ENCODE results near the gene SLC39A12.

SLC39A12 gene

DNA sequence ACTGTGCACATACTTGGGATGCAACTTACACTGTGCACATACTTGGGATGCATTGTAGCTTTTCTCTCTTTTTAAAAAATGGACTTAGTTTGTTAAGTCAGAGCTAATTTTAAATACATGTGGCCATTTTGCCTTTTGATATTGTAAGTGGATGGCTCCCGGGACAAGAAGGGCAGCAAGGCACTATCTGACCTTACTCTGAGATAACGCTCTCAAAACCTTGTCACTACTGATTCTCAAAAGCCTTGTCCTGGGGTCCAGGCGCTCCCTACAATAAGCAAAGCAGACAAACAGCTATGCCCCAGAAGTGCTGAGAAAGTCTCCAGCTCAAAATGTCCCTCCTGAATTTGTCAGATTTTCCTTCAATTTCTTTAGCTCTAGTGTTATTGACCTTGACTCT, 121.6 kb downstream of the SLC39A12 start:
- Mint-ChIP-seq H3K9me3 (no peaks in the 10 kb centered on the region), H3K36me3 (no peaks in the 10 kb centered on the region), H3K4me3 (no peak overlapping the region), H3K27me3 (peaks cover 1% of the 10 kb centered on the region), H3K4me1 (no peaks in the 10 kb centered on the region), H3K27ac (no peak overlapping the region)

DNA sequence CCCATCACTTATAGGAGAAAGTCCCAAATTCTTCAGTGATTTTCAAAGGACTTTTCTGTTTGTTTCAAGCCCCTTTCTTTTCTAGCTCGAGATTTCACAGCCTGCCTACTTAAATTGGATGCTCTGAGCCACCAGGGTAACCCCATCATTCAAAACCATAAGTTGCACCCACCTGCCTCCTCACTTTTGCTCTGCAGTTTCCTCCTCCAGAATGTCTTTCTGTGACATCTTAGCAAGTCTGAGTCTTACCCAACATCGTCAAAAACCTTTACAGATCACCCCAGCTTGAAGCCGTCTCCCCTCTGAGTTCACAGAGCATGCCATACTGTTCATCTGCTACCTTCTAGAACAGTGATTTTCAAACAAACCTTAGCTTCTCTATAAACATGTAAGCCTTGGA, 124.2 kb downstream of the SLC39A12 start:
- H3K9me3 Mint-ChIP-seq, result no peaks in the 10 kb centered on the region
- no peak overlapping the region for H3K4me3 Mint-ChIP-seq
- no peak overlapping the region for H3K27ac Mint-ChIP-seq
- no peaks in the 10 kb centered on the region for H3K27me3 Mint-ChIP-seq
- no peaks in the 10 kb centered on the region for H3K4me1 Mint-ChIP-seq
- no peaks in the 10 kb centered on the region for H3K36me3 Mint-ChIP-seq

DNA sequence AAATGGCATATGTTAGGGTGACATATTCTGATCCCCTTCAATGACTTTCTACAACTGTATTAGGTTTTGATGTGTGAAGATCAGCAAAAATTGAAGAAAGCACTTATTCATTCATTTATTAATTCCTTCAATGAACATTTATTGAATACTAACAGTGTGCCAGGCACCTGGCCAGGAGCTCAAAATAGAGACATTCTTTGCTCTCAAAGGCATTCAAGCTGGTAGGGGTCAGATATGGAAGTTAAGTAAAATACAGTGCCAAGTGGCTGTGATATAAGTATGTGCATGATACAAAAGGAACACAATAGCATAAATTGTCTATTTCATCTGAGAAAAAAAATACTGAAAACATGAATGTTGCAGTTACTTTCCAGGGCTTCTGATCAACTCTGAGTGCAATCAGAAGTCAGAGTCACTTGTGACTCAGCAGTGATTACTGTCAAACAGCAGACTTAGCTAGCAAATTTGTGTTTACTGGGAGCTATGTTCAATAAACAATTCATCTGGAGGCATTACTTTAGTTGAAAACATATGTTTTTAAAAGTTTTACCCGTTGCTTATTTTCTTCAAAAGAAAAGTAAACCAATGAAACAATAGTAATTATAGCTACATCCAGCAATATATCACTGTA, 128.1 kb downstream of the SLC39A12 start:
- H3K36me3 Mint-ChIP-seq, result no peaks in the 10 kb centered on the region
- no peaks in the 10 kb centered on the region for H3K4me1 Mint-ChIP-seq
- no peaks in the 10 kb centered on the region for H3K27me3 Mint-ChIP-seq
- H3K27ac Mint-ChIP-seq, result no peak overlapping the region
- no peak overlapping the region for H3K4me3 Mint-ChIP-seq
- H3K9me3 Mint-ChIP-seq, result no peaks in the 10 kb centered on the region

DNA sequence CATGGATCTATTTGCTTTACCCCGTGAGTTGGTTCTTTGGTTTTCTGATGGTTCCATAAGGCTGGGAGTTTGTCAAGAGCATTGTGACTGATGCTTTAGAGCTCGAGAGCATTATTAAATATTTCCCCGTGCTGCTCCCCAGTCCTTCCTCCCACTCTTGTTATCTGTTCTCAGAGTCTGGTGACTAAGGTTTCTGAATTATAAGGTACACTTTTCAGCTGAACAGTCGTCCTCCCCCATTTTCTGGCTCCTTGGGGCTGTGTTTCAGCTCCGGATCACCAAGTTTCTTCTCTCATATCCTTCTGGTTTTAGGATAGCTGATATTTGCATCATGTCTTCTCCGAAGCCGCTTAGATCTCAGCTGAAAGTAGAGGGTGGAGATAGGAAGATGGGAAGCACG, 130.7 kb downstream of the SLC39A12 start:
- H3K4me3 Mint-ChIP-seq, result no peak overlapping the region
- no peaks in the 10 kb centered on the region for H3K9me3 Mint-ChIP-seq
- H3K4me1 Mint-ChIP-seq, result no peaks in the 10 kb centered on the region
- no peaks in the 10 kb centered on the region for H3K27me3 Mint-ChIP-seq
- H3K36me3 Mint-ChIP-seq, result no peaks in the 10 kb centered on the region
- H3K27ac Mint-ChIP-seq, result no peak overlapping the region

DNA sequence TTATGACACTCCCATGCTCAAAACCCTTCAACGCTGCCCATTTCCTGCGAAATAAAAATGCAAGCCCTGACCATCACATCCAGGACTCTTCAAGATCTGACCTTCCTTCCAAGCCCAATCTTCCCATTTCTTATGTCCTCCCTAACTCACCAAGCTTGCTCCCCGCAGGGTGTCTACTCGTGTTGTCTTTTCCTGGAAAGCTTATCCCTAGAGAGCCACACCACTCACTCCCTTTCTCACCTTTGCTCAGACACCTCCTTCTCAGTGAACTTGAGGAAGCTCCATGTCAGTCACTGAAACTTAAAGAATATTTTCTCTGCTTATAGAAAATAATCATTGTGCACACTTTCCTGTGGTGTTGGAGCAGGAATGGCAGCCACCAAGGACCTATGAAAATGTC, 134.1 kb downstream of the SLC39A12 start:
- Mint-ChIP-seq H3K27me3 (no peaks in the 10 kb centered on the region), H3K27ac (no peak overlapping the region), H3K36me3 (no peaks in the 10 kb centered on the region), H3K4me1 (no peaks in the 10 kb centered on the region), H3K4me3 (no peak overlapping the region), H3K9me3 (peaks cover 6% of the 10 kb centered on the region)

DNA sequence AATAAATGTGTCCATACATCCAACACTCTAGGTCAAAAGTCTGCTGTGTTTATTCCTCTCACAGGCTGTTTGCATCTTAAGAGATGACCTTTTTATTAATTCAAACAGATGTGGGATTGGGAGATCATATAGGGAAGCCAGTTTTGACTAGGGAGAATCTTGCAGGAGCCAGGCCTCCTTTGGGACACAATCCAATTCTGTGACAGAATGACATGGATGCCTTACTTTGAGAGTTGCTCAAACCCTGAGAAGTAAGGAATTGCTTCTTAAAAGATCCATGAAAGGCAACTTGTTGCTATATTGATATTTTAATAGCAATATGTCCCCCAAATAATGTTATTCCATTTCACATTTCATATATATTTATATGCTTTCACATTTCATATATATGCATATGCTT, 135.0 kb downstream of the SLC39A12 start:
- H3K36me3 Mint-ChIP-seq, result no peaks in the 10 kb centered on the region
- H3K27ac Mint-ChIP-seq, result no peak overlapping the region
- H3K27me3 Mint-ChIP-seq, result no peaks in the 10 kb centered on the region
- peaks cover 6% of the 10 kb centered on the region for H3K9me3 Mint-ChIP-seq
- no peaks in the 10 kb centered on the region for H3K4me1 Mint-ChIP-seq
- no peak overlapping the region for H3K4me3 Mint-ChIP-seq

DNA sequence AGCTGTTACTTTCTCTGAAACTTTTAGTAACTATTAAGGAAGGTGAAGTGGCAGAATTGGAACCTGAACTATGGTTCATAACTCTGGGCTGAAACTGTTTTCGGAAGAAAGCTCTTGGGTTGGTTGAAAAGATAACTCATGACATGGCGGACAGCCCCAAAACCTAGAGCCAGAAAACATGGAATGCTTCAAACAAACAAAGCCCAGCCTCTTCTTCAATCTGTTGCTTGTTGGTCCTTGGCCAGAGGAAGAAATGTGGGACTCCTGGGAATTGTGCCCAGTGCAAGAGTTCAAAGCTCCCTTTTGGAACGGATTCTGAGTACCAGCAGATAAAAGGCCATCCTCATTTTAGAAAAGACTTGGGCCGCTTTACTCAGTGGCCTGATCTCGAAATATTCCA, 135.6 kb downstream of the SLC39A12 start:
- no peak overlapping the region for H3K4me3 Mint-ChIP-seq
- no peaks in the 10 kb centered on the region for H3K36me3 Mint-ChIP-seq
- H3K27ac Mint-ChIP-seq, result no peak overlapping the region
- H3K9me3 Mint-ChIP-seq, result peaks cover 6% of the 10 kb centered on the region
- no peaks in the 10 kb centered on the region for H3K27me3 Mint-ChIP-seq
- no peaks in the 10 kb centered on the region for H3K4me1 Mint-ChIP-seq
